ENCODE measurements around the gene KCNA3.

KCNA3 gene

DNA sequence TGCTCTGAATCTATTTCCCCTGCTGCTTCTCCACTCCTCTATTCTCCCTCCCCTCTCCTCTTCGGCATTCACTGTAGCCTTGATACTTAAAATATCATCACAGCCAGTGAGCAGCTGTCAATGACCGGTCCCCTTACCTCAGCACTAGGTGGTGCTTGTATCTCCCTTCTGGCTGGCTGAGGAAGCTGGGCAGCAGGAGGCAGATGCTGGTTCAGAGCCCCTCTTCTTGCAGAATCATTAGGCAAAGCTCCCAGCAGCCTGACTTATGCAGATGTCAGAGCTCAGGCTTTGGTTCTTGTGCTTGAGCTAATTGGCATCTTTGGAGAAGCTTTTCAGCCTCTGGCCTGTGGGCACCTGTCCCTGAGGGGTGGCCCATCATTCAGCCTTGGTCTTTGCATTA lies 36.7 kb downstream of the KCNA3 start:
- in situ Hi-C loops (cut with MboI; ENCODE audit: low sequenced_read_pairs, unreplicated experiment), result no loop called here
- no peak for DNase-seq (ENCODE audit: low spot score)
- TF ChIP-seq CTCF (IDR thresholded peaks at IDR 0.05; ENCODE audit: borderline replicate concordance, control extremely low read depth, extremely low read depth, insufficient read depth, missing control alignments), result no peak

DNA sequence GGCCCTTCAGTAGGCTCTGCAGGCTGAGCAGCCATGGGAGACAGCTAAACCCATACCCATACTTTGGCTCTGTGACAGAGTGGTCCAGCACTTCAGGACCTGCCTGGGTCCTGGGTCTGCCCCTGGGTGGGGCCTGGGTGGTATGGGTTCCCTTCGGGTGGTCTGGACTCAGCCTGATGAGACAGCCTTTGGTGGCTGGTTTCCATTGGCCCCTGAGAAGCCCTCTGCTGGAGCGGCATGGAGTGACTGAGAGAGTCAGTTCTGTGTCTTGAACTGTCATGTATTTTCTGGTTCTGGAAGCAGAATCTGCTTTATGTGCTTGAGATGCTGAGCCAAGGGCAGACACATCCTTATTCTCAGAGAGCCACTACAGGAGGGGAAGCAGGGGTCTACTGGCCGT lies 37.3 kb downstream of the KCNA3 start:
- in situ Hi-C loops (cut with MboI; ENCODE audit: low sequenced_read_pairs, unreplicated experiment), result no loop called here
- TF ChIP-seq CTCF (IDR thresholded peaks at IDR 0.05; ENCODE audit: borderline replicate concordance, control extremely low read depth, extremely low read depth, insufficient read depth, missing control alignments), result no peak

DNA sequence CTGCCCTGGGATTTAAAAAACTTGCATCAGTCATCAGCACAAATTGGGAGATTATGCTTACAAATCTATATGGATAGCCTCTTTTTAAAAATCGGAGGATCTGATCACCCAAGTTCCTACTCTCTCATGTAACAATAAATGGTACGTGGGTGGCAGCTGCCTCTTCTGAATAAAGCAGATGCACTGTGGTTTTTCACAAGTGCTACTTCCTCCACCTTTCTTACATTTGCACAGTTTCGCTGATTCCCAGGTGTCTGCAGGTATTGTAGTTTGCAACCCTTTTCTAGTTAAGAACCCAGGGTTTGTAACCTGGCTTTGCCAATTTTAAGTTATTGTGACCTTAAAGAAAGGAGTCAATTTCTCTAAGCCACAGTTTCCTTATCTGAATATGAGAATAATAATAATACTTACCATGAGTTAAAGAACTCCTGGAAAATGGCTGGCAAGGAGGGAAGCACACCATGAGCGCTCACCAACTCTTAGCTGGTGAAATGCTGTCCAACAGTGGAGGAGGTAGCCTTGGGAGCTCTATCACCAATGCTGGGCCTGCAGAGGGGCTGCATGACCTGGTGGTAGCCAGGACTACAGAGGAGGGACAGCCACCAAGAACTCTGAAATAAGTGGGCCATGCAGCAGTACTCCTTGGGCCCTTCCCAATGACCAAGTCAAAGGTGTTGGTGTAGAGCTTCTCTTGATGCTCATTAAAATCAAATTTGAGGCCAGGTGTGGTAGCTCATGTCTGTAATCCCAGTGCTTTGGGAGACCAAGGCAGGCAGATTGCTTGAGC lies 38.4 kb downstream of the KCNA3 start:
- no peak for TF ChIP-seq CTCF (IDR thresholded peaks at IDR 0.05; ENCODE audit: borderline replicate concordance, control extremely low read depth, extremely low read depth, insufficient read depth, missing control alignments)
- no peak for DNase-seq (ENCODE audit: low spot score)
- in situ Hi-C loops (cut with MboI; ENCODE audit: low sequenced_read_pairs, unreplicated experiment), result no loop called here

More for the DNA sequence above, 37.3 kb downstream of the KCNA3 start:
- DNase-seq (ENCODE audit: low spot score), result no peak

GRCh38 chr1:110635434-110635833 lies 39.3 kb downstream of the KCNA3 start:
- in situ Hi-C loops (cut with MboI; ENCODE audit: low sequenced_read_pairs, unreplicated experiment), result no loop called here

DNA sequence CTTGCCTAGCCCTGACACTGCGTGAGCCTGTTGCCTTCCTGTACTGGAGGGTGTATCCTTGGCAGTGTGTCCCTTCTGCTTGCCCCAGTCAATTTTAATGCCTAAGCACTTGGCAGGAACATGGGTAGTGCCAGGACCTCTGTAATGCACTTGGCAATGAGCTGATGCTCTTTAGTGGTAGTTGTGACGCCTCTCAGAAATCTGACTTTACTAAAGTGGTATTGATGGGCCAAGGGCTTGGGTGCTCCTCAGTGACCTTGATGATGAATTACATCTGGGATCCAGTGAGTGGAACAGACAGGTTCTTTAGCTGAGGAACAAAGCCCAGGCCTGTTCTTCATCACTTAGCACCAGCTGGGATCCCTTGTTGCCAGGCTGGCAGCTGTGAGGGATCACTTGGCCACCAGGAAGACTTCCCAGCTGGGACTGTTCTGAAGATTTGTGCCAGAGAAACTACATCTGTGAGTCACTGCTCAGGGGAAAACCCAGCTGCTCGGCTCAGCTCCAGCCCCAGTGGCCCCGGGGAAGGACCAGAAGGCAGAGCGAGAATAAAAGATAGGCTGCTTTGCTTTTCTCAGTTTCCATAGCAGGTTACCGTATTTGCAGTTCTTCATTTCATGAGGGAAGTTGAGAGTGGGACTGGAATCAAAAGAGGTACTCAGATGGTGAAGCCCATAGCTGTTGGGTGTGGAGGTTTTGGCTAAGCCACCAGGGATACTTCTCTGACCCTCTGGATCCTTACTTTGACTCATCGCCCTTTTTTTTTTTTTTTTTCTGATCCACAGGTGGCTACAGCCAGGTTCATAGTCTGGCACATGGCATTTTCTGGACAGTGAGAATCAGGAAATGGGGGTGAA lies 40.1 kb downstream of the KCNA3 start:
- DNase-seq (ENCODE audit: low spot score), result peak; percentile 79
- no peak for TF ChIP-seq CTCF (IDR thresholded peaks at IDR 0.05; ENCODE audit: borderline replicate concordance, control extremely low read depth, extremely low read depth, insufficient read depth, missing control alignments)
- in situ Hi-C loops (cut with MboI; ENCODE audit: low sequenced_read_pairs, unreplicated experiment), result no loop called here

More at GRCh38 chr1:110635434-110635833, 39.3 kb downstream of the KCNA3 start:
- DNase-seq (ENCODE audit: low spot score), result no peak
- no peak for TF ChIP-seq CTCF (IDR thresholded peaks at IDR 0.05; ENCODE audit: borderline replicate concordance, control extremely low read depth, extremely low read depth, insufficient read depth, missing control alignments)

DNA sequence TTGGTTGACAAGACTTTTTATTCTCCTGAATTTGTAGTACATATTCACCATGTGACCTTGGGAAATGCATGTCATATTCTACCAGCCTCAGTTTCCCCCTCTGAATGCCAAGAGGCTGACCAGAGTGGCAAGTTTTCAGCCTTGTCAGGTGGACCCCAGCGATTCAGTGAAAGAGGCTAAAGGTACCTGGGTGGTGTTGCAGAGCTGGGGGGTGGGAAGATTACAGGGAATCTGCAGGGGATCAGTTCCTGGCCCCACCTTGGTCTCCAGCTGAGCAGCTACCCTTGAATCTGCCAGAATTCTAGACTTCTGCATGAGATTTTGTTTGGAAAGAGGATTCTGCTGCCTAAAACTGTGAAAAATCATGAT lies 40.7 kb downstream of the KCNA3 start:
- in situ Hi-C loops (cut with MboI; ENCODE audit: low sequenced_read_pairs, unreplicated experiment), result no loop called here
- TF ChIP-seq CTCF (IDR thresholded peaks at IDR 0.05; ENCODE audit: borderline replicate concordance, control extremely low read depth, extremely low read depth, insufficient read depth, missing control alignments), result no peak
- DNase-seq (ENCODE audit: low spot score), result no peak

Data from GM13976 (cell line).